BE2C (cell line): Measurements from ENCODE around the gene ABLIM2.

Source experiments
- DNase-seq: peaks from one replicate; pipeline ENCODE4 v3.0.0-alpha.2; 2020
- H3K27me3 ChIP-seq: fragments of 250-450 bp; sonication (Bioruptor Pico); 2 replicates; pipeline ENCODE4 v1.5.1; 2020; ENCODE audit warnings: mild to moderate bottlenecking
- H3K36me3 ChIP-seq: fragments of 250-450 bp; sonication (Bioruptor Pico); 2 replicates; pipeline ENCODE4 v1.5.1; 2020; ENCODE audit warnings: mild to moderate bottlenecking
- H3K4me1 ChIP-seq: fragments of 250-450 bp; sonication (Bioruptor Pico); 2 replicates; pipeline ENCODE4 v1.5.1; 2020
- H3K4me3 ChIP-seq: 2 replicates; pipeline ENCODE4 v1.5.1; 2011; ENCODE audit warnings: low read depth, low read length
- H3K9me3 ChIP-seq: fragments of 250-450 bp; sonication (Bioruptor Pico); 2 replicates; pipeline ENCODE4 v1.5.1; 2020
- CTCF ChIP-seq: IDR thresholded peaks from 2 replicates; pipeline ENCODE4 v1.5.1; 2012; ENCODE audit warnings: mild to moderate bottlenecking, low read depth, low read length

Gene ABLIM2

GRCh38 chr4:8078610-8079015, 80.0 kb downstream of the ABLIM2 start:
- no peaks in the 10 kb centered on the region for H3K36me3 ChIP-seq
- no peaks in the 10 kb centered on the region for H3K27me3 ChIP-seq
- H3K4me3 ChIP-seq, result peak overlapping the region; percentile 27; the same call in 1 of the 2 replicates
- peaks cover 28% of the 10 kb centered on the region for H3K4me1 ChIP-seq
- no peaks in the 10 kb centered on the region for H3K9me3 ChIP-seq
- no peak for DNase-seq
- no peak for TF ChIP-seq CTCF

DNA sequence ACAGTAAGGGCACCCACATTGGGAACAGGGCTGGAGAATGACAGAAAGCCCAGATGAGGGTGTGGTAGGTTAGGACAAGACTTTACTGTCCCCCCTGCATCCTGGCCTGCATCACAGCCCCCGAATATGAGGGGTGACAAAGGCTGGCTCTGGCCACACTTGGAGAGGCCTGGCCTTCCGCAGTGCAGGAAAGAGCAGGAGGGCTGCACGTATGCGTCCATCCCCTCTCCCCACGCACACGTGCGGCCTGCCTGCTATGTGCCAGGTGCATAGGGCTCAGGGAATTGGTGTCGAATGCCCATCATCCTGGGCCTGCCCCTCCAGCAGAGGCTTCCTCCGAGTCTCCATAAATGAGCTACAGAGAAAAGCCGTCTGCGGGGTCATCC, 80.5 kb downstream of the ABLIM2 start:
- H3K9me3 ChIP-seq, result no peaks in the 10 kb centered on the region
- peaks cover 32% of the 10 kb centered on the region for H3K4me1 ChIP-seq
- TF ChIP-seq CTCF, result no peak
- no peaks in the 10 kb centered on the region for H3K27me3 ChIP-seq
- no peak for DNase-seq
- H3K4me3 ChIP-seq, result no peak overlapping the region
- no peaks in the 10 kb centered on the region for H3K36me3 ChIP-seq

DNA sequence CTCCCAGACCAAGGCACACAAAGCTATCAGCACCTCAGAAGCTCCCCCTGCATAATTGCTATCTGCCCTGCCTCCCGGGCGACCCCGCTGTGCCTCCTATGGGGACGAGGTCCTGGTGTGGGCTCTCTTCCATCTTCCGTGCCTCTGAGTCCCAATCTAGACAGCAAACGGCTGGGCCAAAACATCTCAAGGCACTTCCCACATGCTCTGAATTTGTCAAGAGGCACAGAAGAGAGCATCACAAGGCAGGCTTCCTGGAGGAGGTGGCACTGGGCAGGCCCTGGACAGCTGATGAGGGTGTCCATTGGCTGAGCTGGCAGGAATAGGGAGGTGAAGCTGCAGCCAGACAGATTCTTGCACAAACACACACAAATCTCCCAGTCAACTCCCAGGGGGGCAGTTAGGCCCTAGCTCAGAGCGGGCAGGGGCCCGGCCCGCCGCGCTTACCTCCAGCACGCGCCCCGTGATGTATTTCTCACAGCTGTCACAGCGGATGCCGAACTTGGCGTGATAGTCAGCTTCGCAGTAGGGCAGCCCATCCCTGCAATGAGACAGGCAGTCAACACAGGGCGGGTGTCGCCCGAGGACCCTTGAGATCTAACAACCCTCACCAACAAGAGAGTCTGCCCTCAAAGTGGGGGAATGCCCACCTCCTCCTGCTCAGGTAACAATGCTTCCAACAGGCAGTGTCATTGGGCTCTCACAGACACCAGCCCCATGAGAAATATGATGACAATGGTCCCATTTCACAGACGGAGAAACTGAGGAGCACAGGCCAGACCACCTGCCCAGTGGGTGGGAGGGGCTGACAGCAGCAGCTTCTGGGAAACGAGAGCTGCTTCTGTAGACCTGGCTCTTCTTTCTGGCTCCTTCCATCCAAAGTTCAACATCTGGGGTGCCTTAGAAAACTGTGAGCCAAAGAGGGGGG, 81.2 kb downstream of the ABLIM2 start:
- DNase-seq, result no peak
- no peak for TF ChIP-seq CTCF
- Histone ChIP-seq H3K4me3 (no peak overlapping the region), H3K4me1 (peaks cover 32% of the 10 kb centered on the region), H3K9me3 (no peaks in the 10 kb centered on the region), H3K27me3 (no peaks in the 10 kb centered on the region), H3K36me3 (no peaks in the 10 kb centered on the region)

DNA sequence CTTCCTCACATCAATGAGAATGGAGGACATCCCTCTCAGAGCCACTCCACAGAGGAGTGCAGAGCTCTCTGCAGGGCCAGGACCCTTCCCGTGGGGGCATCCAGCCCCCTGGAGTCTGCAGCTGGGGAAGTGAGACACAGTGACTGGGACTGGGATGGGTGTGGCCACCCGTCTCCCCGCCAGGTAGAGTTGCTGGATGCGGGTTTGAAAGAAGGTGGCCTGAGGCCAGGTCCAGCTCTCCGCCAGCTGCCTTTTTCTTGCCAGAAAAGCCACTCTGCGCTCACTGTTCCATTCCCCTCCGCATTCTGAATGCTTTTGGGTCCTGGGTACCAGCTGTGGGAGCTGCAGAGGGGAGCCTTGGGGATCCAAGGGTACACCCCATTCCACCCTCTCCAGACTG, 82.6 kb downstream of the ABLIM2 start:
- no peak overlapping the region for H3K4me3 ChIP-seq
- peaks cover 33% of the 10 kb centered on the region for H3K4me1 ChIP-seq
- H3K36me3 ChIP-seq, result no peaks in the 10 kb centered on the region
- TF ChIP-seq CTCF, result no peak
- no peaks in the 10 kb centered on the region for H3K27me3 ChIP-seq
- DNase-seq, result no peak
- H3K9me3 ChIP-seq, result no peaks in the 10 kb centered on the region

- peak; percentile 58 for DNase-seq
Observed at GRCh38 chr4:8073206-8073863, 85.3 kb downstream of the ABLIM2 start.

More at GRCh38 chr4:8073206-8073863, 85.3 kb downstream of the ABLIM2 start:
- Histone ChIP-seq H3K36me3 (no peaks in the 10 kb centered on the region), H3K4me3 (no peak overlapping the region), H3K4me1 (peaks cover 17% of the 10 kb centered on the region), H3K27me3 (no peaks in the 10 kb centered on the region), H3K9me3 (no peaks in the 10 kb centered on the region)
- TF ChIP-seq CTCF, result no peak
